HepG2 (cell line): ENCODE measurements around the gene NFS1. TPM values are rescaled to one million over a fixed set of nuclear protein-coding genes. Genes with fewer than 3 reads are reported as not detected.

ENCODE experiments used
- ATAD3A ChIP-seq: sonication (generic); formaldehyde crosslinking; IDR thresholded peaks from 2 replicates; pipeline ENCODE4 v1.4.0; 2020; ENCODE audit warnings: missing genetic modification reagents
- CENPT ChIP-seq: sonication (generic); formaldehyde crosslinking; IDR thresholded peaks from 2 replicates; pipeline ENCODE4 v1.8.0; 2022; ENCODE audit warnings: low read depth, mild to moderate bottlenecking, moderate library complexity, missing genetic modification reagents
- CREB3 ChIP-seq: sonication (generic); formaldehyde crosslinking; IDR thresholded peaks from 2 replicates; pipeline ENCODE4 v1.5.0; 2020; ENCODE audit warnings: missing genetic modification reagents
- DPF2 ChIP-seq: sonication (generic); formaldehyde crosslinking; IDR thresholded peaks from 2 replicates; pipeline ENCODE4 v1.4.0; 2020; ENCODE audit warnings: mild to moderate bottlenecking, low read depth, missing genetic modification reagents, borderline replicate concordance
- EED ChIP-seq: sonication (generic); formaldehyde crosslinking; IDR thresholded peaks from 2 replicates; pipeline ENCODE4 v1.5.0; 2020; ENCODE audit warnings: mild to moderate bottlenecking, missing genetic modification reagents
- FOXP1 ChIP-seq, 2 experiments: fragments of 450-650 bp in 1 of 2; IDR thresholded peaks; 2 replicates each; pipeline ENCODE4 v1.6.1; 2017 to 2018; ENCODE audit warnings: antibody characterized with exemption in 1 of 2
- HMGXB4 ChIP-seq, 2 experiments: sonication (generic) in 1 of 2; formaldehyde crosslinking in 1 of 2; IDR thresholded peaks; 2 replicates each; pipeline versions ENCODE4 v1.4.0 to v1.6.1; 2018 to 2020; ENCODE audit warnings: missing genetic modification reagents in 2 of 2, borderline replicate concordance in 1 of 2, low read depth in 1 of 2, mild to moderate bottlenecking in 1 of 2, missing biosample characterization in 1 of 2
- HNF4A ChIP-seq: sonication (generic); formaldehyde crosslinking; IDR thresholded peaks from 2 replicates; pipeline ENCODE4 v1.4.0; 2020; ENCODE audit warnings: missing genetic modification reagents
- ISX ChIP-seq: sonication (generic); formaldehyde crosslinking; conservative IDR thresholded peaks from 2 replicates; pipeline ENCODE4 v1.5.0; 2020; ENCODE audit warnings: missing genetic modification reagents
- MAFK ChIP-seq, 2 experiments: IDR thresholded peaks in 1 of 2; conservative IDR thresholded peaks in 1 of 2; 2 replicates each; pipeline ENCODE4 v1.6.1; 2011; ENCODE audit warnings: improper control_type of control experiment in 2 of 2, low read length in 2 of 2
- PTBP1 ChIP-seq: fragments of 200-400 bp; formaldehyde crosslinking; IDR thresholded peaks from 2 replicates; pipeline ENCODE4 v1.6.1; 2018; ENCODE audit warnings: low read length, low read depth; ENCODE audit not compliant: poor library complexity, severe bottlenecking
- RAD51 ChIP-seq: fragments of 450-650 bp; IDR thresholded peaks from 2 replicates; pipeline ENCODE4 v1.6.1; 2016; ENCODE audit warnings: borderline replicate concordance
- SALL1 ChIP-seq: sonication (generic); formaldehyde crosslinking; IDR thresholded peaks from 2 replicates; pipeline ENCODE4 v1.8.0; 2022; ENCODE audit warnings: mild to moderate bottlenecking, missing genetic modification reagents
- SRF ChIP-seq: IDR thresholded peaks from 2 replicates; pipeline ENCODE4 v1.6.1; 2011; ENCODE audit warnings: mild to moderate bottlenecking, low read depth, low read length, moderate library complexity
- SSRP1 ChIP-seq: IDR thresholded peaks from 2 replicates; pipeline ENCODE4 v1.6.1; 2016; ENCODE audit warnings: control low read depth
- THAP11 ChIP-seq: IDR thresholded peaks from 2 replicates; pipeline ENCODE4 v1.6.1; 2016; ENCODE audit warnings: missing biosample characterization, missing genetic modification reagents
- ZHX2 ChIP-seq, 2 experiments: sonication (generic) in 1 of 2; formaldehyde crosslinking in 1 of 2; IDR thresholded peaks; 2 replicates each; pipeline versions ENCODE4 v1.6.1 to v1.9.0; 2014 to 2022; ENCODE audit warnings: antibody characterized with exemption in 1 of 2, borderline replicate concordance in 1 of 2, inconsistent platforms in 1 of 2, low read depth in 1 of 2, missing genetic modification reagents in 1 of 2
- ZNF281 ChIP-seq: sonication (generic); formaldehyde crosslinking; IDR thresholded peaks from 2 replicates; pipeline ENCODE4 v1.4.0; 2020; ENCODE audit warnings: missing genetic modification reagents, borderline replicate concordance
- polyA plus RNA-seq, 8 experiments: library from polyadenylated mRNA; depleted of rRNA in 3 of 8; stranded (reverse) in 7 of 8; unstranded in 1 of 8; fragments of >200 nt; fragmentation: Illumina TruSeq in 4 of 8; extraction: Trizol in 4 of 8; gene quantifications; 2 replicates each; pipeline versions ENCODE4 v1.2.1 to v1.2.3, GENCODE V29; 2011 to 2016; ENCODE audit warnings: low read depth in 4 of 8, missing spikeins in 1 of 8, mixed read lengths in 1 of 8; ENCODE audit not compliant: insufficient read depth in 1 of 8
- total RNA-seq, 5 experiments: library from RNA; depleted of rRNA; stranded (reverse); fragments of >200 nt; fragmentation: Illumina TruSeq; extraction: Trizol; gene quantifications; 2 replicates each; pipeline ENCODE4 v1.2.3, GENCODE V29; 2016; ENCODE audit warnings: low read depth in 1 of 5

NFS1 gene
- total and polyA plus RNA-seq, 2 of the 13 experiments (the other 11 are each of a cell fraction or from before 2014, with no cell fraction given), result 65.9 to 88.1 TPM

GRCh38 chr20:35695245-35695749 is 3.9 kb downstream of the NFS1 start (continued):
- TF ChIP-seq ATAD3A (CRISPR knock-in tag) (no peak), EED (no peak), CENPT (CRISPR knock-in tag) (no peak), SSRP1 (CRISPR knock-in tag) (0 out of 2 replicates have a peak, but pooled peaks have one; percentile 23), HMGXB4 (CRISPR knock-in tag; IDR thresholded peaks at IDR 0.05; ENCODE audit: borderline replicate concordance in 1 of 2, low read depth in 1 of 2) (no peak), SRF (no peak), ZNF281 (CRISPR knock-in tag) (no peak), MAFK (conservative IDR thresholded peaks at IDR 0.05 in 1 of 2, IDR thresholded peaks at IDR 0.05 in 1 of 2; ENCODE audit: low read length in 2 of 2) (no peak), THAP11 (no peak; the same call in 1 of the 2 replicates), FOXP1 (IDR thresholded peaks at IDR 0.05) (no peak), FOXP1 (CRISPR knock-in tag; IDR thresholded peaks at IDR 0.05) (no peak), RAD51 (no peak), SALL1 (CRISPR knock-in tag) (peak; percentile 84), HNF4A (CRISPR knock-in tag) (peak; percentile 99), CREB3 (no peak), DPF2 (CRISPR knock-in tag) (no peak), ZHX2 (IDR thresholded peaks at IDR 0.05; ENCODE audit: low read depth) (no peak), ZHX2 (CRISPR knock-in tag; IDR thresholded peaks at IDR 0.05; ENCODE audit: borderline replicate concordance) (no peak), PTBP1 (no peak), ISX (CRISPR knock-in tag) (no peak)
